ENCODE measurements around the gene C6orf62.

- no peak for TF ChIP-seq EZH2 (IDR thresholded peaks at IDR 0.05; ENCODE audit: low read depth)
- no peak for TF ChIP-seq CTCF (conservative IDR thresholded peaks at IDR 0.05)
Measured at GRCh38 chr6:24757611-24758010, 38.7 kb upstream of the C6orf62 start.

All from PC-9 (cell line).